Psoas muscle (tissue), 8 donors: Measurements from ENCODE around the gene ASTN2. TPM values are rescaled to one million over a fixed set of nuclear protein-coding genes. Genes with fewer than 3 reads are reported as not detected.

Experiments
- ATAC-seq, 4 donors: fragments of 200-7000 bp; cut with Tn5 transposase; one replicate each; pipeline ENCODE4 v1.9.1; 2020; ENCODE audit warnings: moderate library complexity in 3 of 4, mild to moderate bottlenecking in 2 of 4
- DNase-seq, 2 donors: peaks; one replicate each; pipeline ENCODE4 v3.0.0-alpha.2; 2020
- H3K27ac ChIP-seq: fragments of 200-600 bp; one replicate; pipeline ENCODE4 v1.8.0; 2022
- H3K27me3 ChIP-seq, 3 donors: fragments of 200-600 bp in 1 of 3; one replicate each; pipeline versions ENCODE4 v1.6.1 to v1.8.0; 2013 to 2022; ENCODE audit warnings: low read length in 2 of 3, mild to moderate bottlenecking in 2 of 3, moderate library complexity in 1 of 3; ENCODE audit not compliant: insufficient read depth in 3 of 3
- H3K36me3 ChIP-seq, 2 donors: fragments of 200-600 bp in 1 of 2; one replicate each; pipeline versions ENCODE4 v1.6.1 to v1.8.0; 2013 to 2022; ENCODE audit warnings: low read depth in 1 of 2, mild to moderate bottlenecking in 1 of 2, moderate library complexity in 1 of 2; ENCODE audit not compliant: insufficient read depth in 1 of 2
- H3K4me1 ChIP-seq: fragments of 200-600 bp; one replicate; pipeline ENCODE4 v1.8.0; 2022
- H3K4me3 ChIP-seq: fragments of 200-600 bp; one replicate; pipeline ENCODE4 v1.8.0; 2022; ENCODE audit warnings: mild to moderate bottlenecking
- H3K9me3 ChIP-seq: fragments of 200-600 bp; one replicate; pipeline ENCODE4 v1.8.0; 2022
- CTCF ChIP-seq: fragments of 200-600 bp; IDR thresholded peaks from one replicate; pipeline ENCODE4 v1.8.0; 2022; ENCODE audit warnings: antibody characterized with exemption
- WGBS, 3 donors: extraction: QIAGEN DNeasy Blood & Tissue Kit; methylation state at CpG; one replicate each; pipeline versions ENCODE4 v1.1.6 to v1.1.7; 2013; 5-methylcytosine and 5-hydroxymethylcytosine counted together
- intact Hi-C, 2 donors: fragments of 100-400 bp; cut with DNase I; formaldehyde crosslinking; loops; one replicate each; pipeline versions ENCODE4 v1.11.0 to v1.14.2; 2022
- polyA plus RNA-seq, 3 donors: library from polyadenylated mRNA; stranded (reverse); fragments of 200-250 nt; gene quantifications; one replicate each; pipeline ENCODE4 v1.2.3, GENCODE V29; 2013
- total RNA-seq, 4 donors: library from RNA; stranded (reverse); fragmentation: NEBNext Ultra II Directional in 2 of 4; extraction: Animal tissue kit (Norgen Biotek cat#: 25700) in 2 of 4; gene quantifications; one replicate each; pipeline versions ENCODE4 v1.2.1 to v1.2.4, GENCODE V29; 2021 to 2023
- donor health status: healthy with polysubstance abuse.
- donor health status: DM: no; HTN: no; CAD: no; lungs with moderate emphysema.
- donor health status: Bipolar disorder and iron deficiency.
- donor health status: healthy.
- donor health status: DM: yes; HTN: yes; CAD: no.
- donor health status: DM: no; HTN: no; CAD: no.
- donor health status: DM: no; HTN: no; CAD: no.
- donor health status: DM: yes; HTN: yes; CAD: no.

The ASTN2 gene
- total and polyA plus RNA-seq, 7 donors = 2.0 to 10.3 (median 3.3) TPM

GRCh38 chr9:117355542-117355941, 59.3 kb downstream of the ASTN2 start:
- H3K27me3 ChIP-seq = no peaks in the 10 kb centered on the region
- H3K27ac ChIP-seq = no peak overlapping the region
- ATAC-seq (no peak), DNase-seq (no peak)
- no peaks in the 10 kb centered on the region for H3K9me3 ChIP-seq
- no peaks in the 10 kb centered on the region for H3K36me3 ChIP-seq
- H3K4me3 ChIP-seq = no peak overlapping the region
- intact Hi-C loops = no loop called here
- H3K4me1 ChIP-seq = no peaks in the 10 kb centered on the region
- TF ChIP-seq CTCF = no peak
- 45 to 69% (median 66%) methylated on average over 3 of the region's 3 CpGs for WGBS, 3 donors

- Histone ChIP-seq H3K4me1 (no peaks in the 10 kb centered on the region), H3K36me3 (no peaks in the 10 kb centered on the region), H3K27me3 (no peaks in the 10 kb centered on the region), H3K9me3 (no peaks in the 10 kb centered on the region), H3K4me3 (no peak overlapping the region), H3K27ac (no peak overlapping the region)
- DNase-seq (no peak), ATAC-seq (no peak)
- no peak for TF ChIP-seq CTCF
- intact Hi-C loops = no loop called here
Observed at GRCh38 chr9:117354997-117355396, 59.9 kb downstream of the ASTN2 start.

GRCh38 chr9:117354244-117354847, 60.5 kb downstream of the ASTN2 start:
- Histone ChIP-seq H3K4me1 (no peaks in the 10 kb centered on the region), H3K4me3 (no peak overlapping the region), H3K27ac (no peak overlapping the region), H3K9me3 (no peaks in the 10 kb centered on the region), H3K36me3 (no peaks in the 10 kb centered on the region), H3K27me3 (no peaks in the 10 kb centered on the region)
- ATAC-seq = no peak
- intact Hi-C loops = no loop called here
- 82 to 91% (median 85%) methylated on average over 1 of the region's 1 CpG for WGBS, 3 donors
- TF ChIP-seq CTCF = no peak
- DNase-seq = no peak

GRCh38 chr9:117344892-117345660, 69.8 kb downstream of the ASTN2 start:
- TF ChIP-seq CTCF = no peak
- H3K4me1 ChIP-seq = no peaks in the 10 kb centered on the region
- intact Hi-C loops = no loop called here

More at GRCh38 chr9:117344892-117345660, 69.8 kb downstream of the ASTN2 start:
- 44 to 52% (median 44%) methylated on average over 4 of the region's 4 CpGs for WGBS, 3 donors
- H3K27ac ChIP-seq = no peak overlapping the region
- H3K27me3 ChIP-seq = no peaks in the 10 kb centered on the region
- no peak overlapping the region for H3K4me3 ChIP-seq
- no peaks in the 10 kb centered on the region for H3K36me3 ChIP-seq
- ATAC-seq = no peak
- DNase-seq = no peak
- no peaks in the 10 kb centered on the region for H3K9me3 ChIP-seq
